ENCODE results near the gene TMEM185B.
"Not testable (repeated sequence)": the region's sequence is repeated elsewhere in the genome, so short reads cannot be mapped to it uniquely, and the experiment has no call there.

TMEM185B gene

GRCh38 chr2:120206022-120206581, 17.1 kb downstream of the TMEM185B start:
- no peak for DNase-seq (ENCODE audit: low read depth)

GRCh38 chr2:120204945-120205670, 18.1 kb downstream of the TMEM185B start:
- no peak for DNase-seq (ENCODE audit: low read depth)

- DNase-seq (ENCODE audit: low read depth): no peak
Observed at GRCh38 chr2:120204417-120204816, 18.8 kb downstream of the TMEM185B start.

GRCh38 chr2:120204022-120204405, 19.2 kb downstream of the TMEM185B start:
- no peak for DNase-seq (ENCODE audit: low read depth)

GRCh38 chr2:120203251-120204021, 19.8 kb downstream of the TMEM185B start:
- no peak for DNase-seq (ENCODE audit: low read depth)

- DNase-seq (ENCODE audit: low read depth): not testable (repeated sequence)
Observed at GRCh38 chr2:120199817-120200459, 23.3 kb downstream of the TMEM185B start.

GRCh38 chr2:120195553-120195952, 27.6 kb downstream of the TMEM185B start:
- no peak for DNase-seq (ENCODE audit: low read depth)

GRCh38 chr2:120192280-120192679, 30.9 kb downstream of the TMEM185B start:
- no peak for DNase-seq (ENCODE audit: low read depth)

- DNase-seq (ENCODE audit: low read depth): no peak
Observed at GRCh38 chr2:120189189-120189588, 34.0 kb downstream of the TMEM185B start.

GRCh38 chr2:120182019-120182560, 41.1 kb downstream of the TMEM185B start:
- DNase-seq (ENCODE audit: low read depth): no peak

GRCh38 chr2:120180066-120180465, 43.1 kb downstream of the TMEM185B start:
- DNase-seq (ENCODE audit: low read depth): no peak

- no peak for DNase-seq (ENCODE audit: low read depth)
Observed at GRCh38 chr2:120179396-120179795, 43.8 kb downstream of the TMEM185B start.

GRCh38 chr2:120177973-120178372, 45.2 kb downstream of the TMEM185B start:
- no peak for DNase-seq (ENCODE audit: low read depth)

GRCh38 chr2:120177001-120177621, 46.1 kb downstream of the TMEM185B start:
- DNase-seq (ENCODE audit: low read depth): peak; percentile 71

- DNase-seq (ENCODE audit: low read depth): no peak
Observed at GRCh38 chr2:120176526-120176925, 46.7 kb downstream of the TMEM185B start.

- no peak for DNase-seq (ENCODE audit: low read depth)
Observed at GRCh38 chr2:120174963-120175581, 48.1 kb downstream of the TMEM185B start.
